OCI-LY3 (cell line): ENCODE results near the gene CDON.

Experiments
- H2AFZ ChIP-seq: fragments of 200-600, 300-600 bp; shearing (Covaris generic); 2 replicates; pipeline ENCODE4 v1.6.0; 2014; ENCODE audit warnings: antibody characterized with exemption, low read depth, low read length
- H3K27ac ChIP-seq: fragments of 200-600, 300-600 bp; sonication (generic); 2 replicates; pipeline ENCODE4 v1.5.1; 2014; ENCODE audit warnings: mild to moderate bottlenecking, low read length, moderate library complexity, mixed read lengths
- H3K27me3 ChIP-seq: fragments of 200-600, 300-600 bp; sonication (generic); 2 replicates; pipeline ENCODE4 v1.6.1; 2014; ENCODE audit warnings: low read depth, low read length, mixed read lengths
- H3K36me3 ChIP-seq: fragments of 200-600, 300-600 bp; sonication (generic); replicated peaks from 2 replicates; pipeline ENCODE3; 2014; ENCODE audit warnings: low read depth, low read length, mixed read lengths
- H3K4me1 ChIP-seq: fragments of 300-600, 200-600 bp; sonication (generic); 2 replicates; pipeline ENCODE4 v1.6.1; 2014; ENCODE audit warnings: low read length, mixed read lengths
- H3K4me2 ChIP-seq: fragments of 200-600, 300-600 bp; sonication (generic); 2 replicates; pipeline ENCODE4 v1.6.1; 2014; ENCODE audit warnings: low read length, mixed read lengths
- H3K4me3 ChIP-seq: fragments of 300-600, 200-600 bp; sonication (generic); 2 replicates; pipeline ENCODE4 v1.5.1; 2014; ENCODE audit warnings: antibody characterized with exemption, mild to moderate bottlenecking, low read length, moderate library complexity
- H3K79me2 ChIP-seq: fragments of 300-600, 200-600 bp; shearing (Covaris generic); 2 replicates; pipeline ENCODE4 v1.6.1; 2014; ENCODE audit warnings: mild to moderate bottlenecking, low read length, mixed read lengths
- H3K9ac ChIP-seq: fragments of 300-600, 200-600 bp; shearing (Covaris generic); 2 replicates; pipeline ENCODE4 v1.6.0; 2014; ENCODE audit warnings: mild to moderate bottlenecking, low read length, moderate library complexity
- H3K9me3 ChIP-seq: fragments of 200-600, 300-600 bp; shearing (Covaris generic); 2 replicates; pipeline ENCODE4 v1.6.1; 2014; ENCODE audit warnings: low read length, mixed read lengths; ENCODE audit not compliant: insufficient read depth
- H4K20me1 ChIP-seq: fragments of 200-600, 300-600 bp; sonication (generic); 2 replicates; pipeline ENCODE4 v1.6.1; 2016; ENCODE audit warnings: low read length, mixed read lengths; ENCODE audit not compliant: insufficient read depth
- EZH2phosphoT487 ChIP-seq: fragments of 200-600 bp; shearing (Covaris generic); IDR thresholded peaks from 2 replicates; pipeline ENCODE4 v1.6.1; 2018; ENCODE audit warnings: antibody characterized with exemption, mixed run types, low read depth
- TF ChIP-seq, protein P1 (sequence below): fragments of 200-600, 300-600 bp; sonication (generic); IDR thresholded peaks from 2 replicates; pipeline ENCODE4 v1.5.1; 2014; ENCODE audit warnings: antibody characterized with exemption, low read length, low read depth

Gene CDON

DNA sequence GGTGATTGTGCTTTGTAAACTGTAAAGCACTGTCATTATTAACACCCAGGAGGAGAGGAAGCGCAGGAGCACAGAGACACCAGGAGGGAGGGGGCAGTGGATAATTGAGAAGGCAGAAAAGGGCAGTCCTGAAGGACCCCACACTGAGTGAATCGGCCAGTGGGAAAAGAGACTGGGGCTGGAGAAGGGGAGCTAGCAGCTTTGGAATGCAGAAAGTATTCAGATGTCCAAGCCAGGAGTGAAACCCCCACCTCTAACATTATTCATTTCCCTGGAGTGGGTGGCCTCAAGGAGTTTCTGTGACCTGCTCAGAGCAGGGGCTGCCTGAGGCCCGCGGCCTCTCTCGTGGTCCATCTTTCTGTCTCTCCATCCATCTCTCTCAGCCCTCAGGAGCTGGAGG lies 38.0 kb upstream of the CDON start:
- Histone ChIP-seq H3K9ac (no peak overlapping the region), H4K20me1 (no peaks in the 10 kb centered on the region), H3K4me3 (no peak overlapping the region), H3K27ac (no peak overlapping the region), H3K4me1 (no peaks in the 10 kb centered on the region), H3K79me2 (no peaks in the 10 kb centered on the region), H3K4me2 (no peak overlapping the region), H3K27me3 (no peaks in the 10 kb centered on the region), H3K36me3 (no peaks in the 10 kb centered on the region), H2AFZ (no peak overlapping the region), H3K9me3 (no peaks in the 10 kb centered on the region)
- no peak for TF ChIP-seq EZH2phosphoT487
- TF ChIP-seq, protein P1, sequence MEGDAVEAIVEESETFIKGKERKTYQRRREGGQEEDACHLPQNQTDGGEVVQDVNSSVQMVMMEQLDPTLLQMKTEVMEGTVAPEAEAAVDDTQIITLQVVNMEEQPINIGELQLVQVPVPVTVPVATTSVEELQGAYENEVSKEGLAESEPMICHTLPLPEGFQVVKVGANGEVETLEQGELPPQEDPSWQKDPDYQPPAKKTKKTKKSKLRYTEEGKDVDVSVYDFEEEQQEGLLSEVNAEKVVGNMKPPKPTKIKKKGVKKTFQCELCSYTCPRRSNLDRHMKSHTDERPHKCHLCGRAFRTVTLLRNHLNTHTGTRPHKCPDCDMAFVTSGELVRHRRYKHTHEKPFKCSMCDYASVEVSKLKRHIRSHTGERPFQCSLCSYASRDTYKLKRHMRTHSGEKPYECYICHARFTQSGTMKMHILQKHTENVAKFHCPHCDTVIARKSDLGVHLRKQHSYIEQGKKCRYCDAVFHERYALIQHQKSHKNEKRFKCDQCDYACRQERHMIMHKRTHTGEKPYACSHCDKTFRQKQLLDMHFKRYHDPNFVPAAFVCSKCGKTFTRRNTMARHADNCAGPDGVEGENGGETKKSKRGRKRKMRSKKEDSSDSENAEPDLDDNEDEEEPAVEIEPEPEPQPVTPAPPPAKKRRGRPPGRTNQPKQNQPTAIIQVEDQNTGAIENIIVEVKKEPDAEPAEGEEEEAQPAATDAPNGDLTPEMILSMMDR: no peak

DNA sequence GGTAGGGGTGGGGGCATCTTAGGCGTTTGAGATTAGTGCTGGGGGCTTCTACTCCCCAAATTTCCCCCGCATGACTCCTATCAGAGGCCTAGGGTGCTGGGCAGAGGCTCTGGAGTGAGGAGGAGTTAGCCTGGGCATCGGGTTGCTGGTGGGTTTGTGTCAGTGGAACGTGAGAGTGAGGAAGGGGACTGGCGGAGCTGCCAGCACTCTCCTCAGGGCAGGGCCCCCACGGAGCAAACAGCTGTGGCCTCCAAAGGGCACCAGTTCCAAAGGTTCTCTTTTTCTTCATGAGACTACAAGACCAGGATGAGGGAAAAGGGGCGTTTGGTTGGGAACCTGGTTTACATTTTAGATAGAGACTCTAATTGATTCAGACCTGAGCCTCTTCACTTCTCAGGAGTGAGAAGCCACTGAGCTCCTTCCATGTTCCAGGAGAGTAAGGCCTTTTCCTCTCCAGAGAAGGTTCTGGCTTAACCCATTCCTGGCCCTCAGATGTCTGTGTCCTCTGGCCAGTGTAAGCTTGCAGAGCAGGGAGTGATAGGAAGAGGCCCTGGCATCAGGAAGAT lies 35.6 kb upstream of the CDON start:
- Histone ChIP-seq H3K4me1 (no peaks in the 10 kb centered on the region), H3K4me2 (no peak overlapping the region), H3K9ac (no peak overlapping the region), H2AFZ (no peak overlapping the region), H4K20me1 (no peaks in the 10 kb centered on the region), H3K27ac (no peak overlapping the region), H3K4me3 (no peak overlapping the region), H3K9me3 (no peaks in the 10 kb centered on the region), H3K79me2 (no peaks in the 10 kb centered on the region), H3K27me3 (peaks cover 4% of the 10 kb centered on the region; the same call in 1 of the 2 replicates), H3K36me3 (no peaks in the 10 kb centered on the region)
- no peak for TF ChIP-seq EZH2phosphoT487
- TF ChIP-seq, protein P1: no peak

DNA sequence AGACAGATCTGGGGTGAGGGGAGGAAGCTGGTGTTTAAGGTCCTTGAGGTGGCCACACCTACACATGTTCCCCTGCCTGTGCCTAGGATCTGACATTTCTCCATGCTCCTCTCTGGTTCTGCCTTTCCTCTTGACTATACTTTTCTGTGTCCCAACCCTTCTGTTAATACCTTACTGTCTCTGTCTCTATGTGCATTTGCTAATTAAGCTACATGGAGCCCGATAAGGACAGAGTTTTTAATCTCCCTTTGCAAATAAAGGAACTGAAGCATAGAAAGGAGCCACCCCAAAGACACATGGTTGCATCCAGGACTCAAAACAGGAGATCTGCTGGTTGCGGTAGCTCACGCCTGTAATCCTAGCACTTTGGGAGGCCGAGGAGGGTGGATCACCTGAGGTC lies 33.1 kb upstream of the CDON start:
- no peak overlapping the region for H2AFZ ChIP-seq
- H3K9me3 ChIP-seq: no peaks in the 10 kb centered on the region
- no peak overlapping the region for H3K4me2 ChIP-seq
- no peaks in the 10 kb centered on the region for H3K4me1 ChIP-seq
- no peaks in the 10 kb centered on the region for H4K20me1 ChIP-seq
- no peaks in the 10 kb centered on the region for H3K36me3 ChIP-seq
- no peak overlapping the region for H3K27ac ChIP-seq
- H3K27me3 ChIP-seq: peaks cover 4% of the 10 kb centered on the region; the same call in 1 of the 2 replicates
- no peak for TF ChIP-seq EZH2phosphoT487
- TF ChIP-seq, protein P1: no peak
- no peaks in the 10 kb centered on the region for H3K79me2 ChIP-seq
- H3K4me3 ChIP-seq: no peak overlapping the region
- no peak overlapping the region for H3K9ac ChIP-seq

DNA sequence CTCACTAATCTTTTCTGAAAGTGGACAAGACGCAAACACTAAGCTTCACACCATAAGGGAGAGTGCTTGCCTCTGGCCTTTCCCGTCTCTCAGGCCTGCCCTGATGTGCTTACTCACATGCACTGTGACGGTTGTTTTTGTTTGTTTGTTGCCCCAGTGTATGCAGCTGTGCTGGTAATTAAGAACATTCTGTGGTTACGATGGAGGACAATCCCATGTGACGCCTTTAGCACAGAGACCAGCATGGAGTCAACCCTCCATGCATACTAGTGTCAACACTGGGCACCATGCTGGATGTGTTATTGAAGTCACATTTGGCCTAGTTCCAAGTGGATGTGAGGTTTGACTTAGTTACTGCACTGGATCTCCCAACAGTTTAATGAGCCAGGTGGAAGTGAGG lies 27.8 kb upstream of the CDON start:
- H3K27ac ChIP-seq: no peak overlapping the region
- H3K4me2 ChIP-seq: no peak overlapping the region
- H3K79me2 ChIP-seq: no peaks in the 10 kb centered on the region
- H3K9ac ChIP-seq: no peak overlapping the region
- no peaks in the 10 kb centered on the region for H3K36me3 ChIP-seq
- no peak for TF ChIP-seq EZH2phosphoT487
- TF ChIP-seq, protein P1: no peak
- no peaks in the 10 kb centered on the region for H3K4me1 ChIP-seq
- H3K9me3 ChIP-seq: no peaks in the 10 kb centered on the region
- H2AFZ ChIP-seq: no peak overlapping the region
- peaks cover 4% of the 10 kb centered on the region; the same call in 1 of the 2 replicates for H3K27me3 ChIP-seq
- H4K20me1 ChIP-seq: no peaks in the 10 kb centered on the region
- H3K4me3 ChIP-seq: no peak overlapping the region
